ENCODE results near the gene CFAP410.

GRCh38 chr21:44329086-44329889 is 9.9 kb downstream of the CFAP410 start:
- no peak for TF ChIP-seq CTCF (IDR thresholded peaks at IDR 0.05)
- no peak for TF ChIP-seq POLR2A (IDR thresholded peaks at IDR 0.05)

Data from upper lobe of left lung (tissue), 4 donors.